IPS DF 4.7 (cell line): Measurements from ENCODE around the gene PDLIM5.
"Not testable (repeated sequence)": the region's sequence is repeated elsewhere in the genome, so short reads cannot be mapped to it uniquely, and the experiment has no call there.

Experiments
- DNase-seq: peaks from one replicate; pipeline ENCODE4 v3.0.0-alpha.2; 2013; ENCODE audit warnings: low spot score; ENCODE audit errors: extremely low read depth

PDLIM5 gene

GRCh38 chr4:94551643-94552564 lies 100.2 kb downstream of the PDLIM5 start:
- DNase-seq: no peak

GRCh38 chr4:94556047-94556446 lies 104.3 kb downstream of the PDLIM5 start:
- DNase-seq: not testable (repeated sequence)

- not testable (repeated sequence) for DNase-seq
Observed at GRCh38 chr4:94557632-94558031, 105.9 kb downstream of the PDLIM5 start.

GRCh38 chr4:94558392-94558904 lies 106.7 kb downstream of the PDLIM5 start:
- no peak for DNase-seq

- DNase-seq: no peak
Observed at GRCh38 chr4:94559351-94559806, 107.6 kb downstream of the PDLIM5 start.

GRCh38 chr4:94561249-94562024 lies 109.7 kb downstream of the PDLIM5 start:
- no peak for DNase-seq

- DNase-seq: no peak
Observed at GRCh38 chr4:94562285-94562684, 110.5 kb downstream of the PDLIM5 start.

- no peak for DNase-seq
Observed at GRCh38 chr4:94564252-94564651, 112.5 kb downstream of the PDLIM5 start.

- no peak for DNase-seq
Observed at GRCh38 chr4:94566420-94566819, 114.7 kb downstream of the PDLIM5 start.

- DNase-seq: no peak
Observed at GRCh38 chr4:94567811-94568210, 116.1 kb downstream of the PDLIM5 start.

- DNase-seq: no peak
Observed at GRCh38 chr4:94570558-94570957, 118.8 kb downstream of the PDLIM5 start.

GRCh38 chr4:94571298-94571697 lies 119.6 kb downstream of the PDLIM5 start:
- no peak for DNase-seq

- no peak for DNase-seq
Observed at GRCh38 chr4:94571715-94572114, 120.0 kb downstream of the PDLIM5 start.

GRCh38 chr4:94574050-94574449 lies 122.3 kb downstream of the PDLIM5 start:
- no peak for DNase-seq

GRCh38 chr4:94574616-94575015 lies 122.9 kb downstream of the PDLIM5 start:
- no peak for DNase-seq

- DNase-seq: no peak
Observed at GRCh38 chr4:94575652-94576051, 123.9 kb downstream of the PDLIM5 start.

- no peak for DNase-seq
Observed at GRCh38 chr4:94576210-94576609, 124.5 kb downstream of the PDLIM5 start.

- DNase-seq: no peak
Observed at GRCh38 chr4:94577136-94577535, 125.4 kb downstream of the PDLIM5 start.

- no peak for DNase-seq
Observed at GRCh38 chr4:94578195-94578594, 126.5 kb downstream of the PDLIM5 start.

- no peak for DNase-seq
Observed at GRCh38 chr4:94581766-94582165, 130.0 kb downstream of the PDLIM5 start.

GRCh38 chr4:94582517-94582916 lies 130.8 kb downstream of the PDLIM5 start:
- DNase-seq: no peak
